ENCODE results near the gene PIK3CA.

- TF ChIP-seq, protein P1, sequence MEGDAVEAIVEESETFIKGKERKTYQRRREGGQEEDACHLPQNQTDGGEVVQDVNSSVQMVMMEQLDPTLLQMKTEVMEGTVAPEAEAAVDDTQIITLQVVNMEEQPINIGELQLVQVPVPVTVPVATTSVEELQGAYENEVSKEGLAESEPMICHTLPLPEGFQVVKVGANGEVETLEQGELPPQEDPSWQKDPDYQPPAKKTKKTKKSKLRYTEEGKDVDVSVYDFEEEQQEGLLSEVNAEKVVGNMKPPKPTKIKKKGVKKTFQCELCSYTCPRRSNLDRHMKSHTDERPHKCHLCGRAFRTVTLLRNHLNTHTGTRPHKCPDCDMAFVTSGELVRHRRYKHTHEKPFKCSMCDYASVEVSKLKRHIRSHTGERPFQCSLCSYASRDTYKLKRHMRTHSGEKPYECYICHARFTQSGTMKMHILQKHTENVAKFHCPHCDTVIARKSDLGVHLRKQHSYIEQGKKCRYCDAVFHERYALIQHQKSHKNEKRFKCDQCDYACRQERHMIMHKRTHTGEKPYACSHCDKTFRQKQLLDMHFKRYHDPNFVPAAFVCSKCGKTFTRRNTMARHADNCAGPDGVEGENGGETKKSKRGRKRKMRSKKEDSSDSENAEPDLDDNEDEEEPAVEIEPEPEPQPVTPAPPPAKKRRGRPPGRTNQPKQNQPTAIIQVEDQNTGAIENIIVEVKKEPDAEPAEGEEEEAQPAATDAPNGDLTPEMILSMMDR (IDR thresholded peaks at IDR 0.05; ENCODE audit: low read length) = no peak
- TF ChIP-seq EZH2 (optimal IDR thresholded peaks at IDR 0.05; ENCODE audit: low read depth, low read length) = no peak
- no peak for TF ChIP-seq EZH2phosphoT487 (IDR thresholded peaks at IDR 0.05; ENCODE audit: low read length)
Observed at GRCh38 chr3:179276743-179277142, 128.6 kb downstream of the PIK3CA start.
